Upper lobe of left lung (tissue), 6 donors: ENCODE data around the gene CPLX1. TPM values are rescaled to one million over a fixed set of nuclear protein-coding genes. Genes with fewer than 3 reads are reported as not detected.

Experiments
- ATAC-seq, 2 donors: fragments of 200-7000 bp; cut with Tn5 transposase; one replicate each; pipeline ENCODE4 v1.9.1; 2022; ENCODE audit warnings: mild to moderate bottlenecking in 2 of 2, moderate library complexity in 2 of 2; ENCODE audit not compliant: low FRiP score in 2 of 2
- DNase-seq, 2 donors: peaks; one replicate each; pipeline ENCODE4 v3.0.0-alpha.2; 2019 to 2020
- H3K27ac ChIP-seq, 4 donors: fragments of 200-600 bp; sonication (generic); one replicate each; pipeline ENCODE4 v1.5.1; 2016 to 2019
- H3K27me3 ChIP-seq, 4 donors: fragments of 200-600 bp; sonication (generic); one replicate each; pipeline ENCODE4 v1.5.1; 2017 to 2019
- H3K36me3 ChIP-seq, 4 donors: fragments of 200-600 bp; sonication (generic); one replicate each; pipeline ENCODE4 v1.5.1; 2016 to 2019
- H3K4me1 ChIP-seq, 4 donors: fragments of 200-600 bp; sonication (generic); one replicate each; pipeline ENCODE4 v1.5.1; 2018 to 2019
- H3K4me3 ChIP-seq, 4 donors: fragments of 200-600 bp; sonication (generic); one replicate each; pipeline ENCODE4 v1.5.1; 2017 to 2019; ENCODE audit warnings: mild to moderate bottlenecking in 2 of 4, moderate library complexity in 1 of 4
- H3K9me3 ChIP-seq, 4 donors: fragments of 200-600 bp; sonication (generic); one replicate each; pipeline ENCODE4 v1.5.1; 2018 to 2019
- EP300 ChIP-seq, 4 donors: sonication (generic); formaldehyde crosslinking; IDR thresholded peaks; one replicate each; pipeline ENCODE4 v1.5.1; 2017; ENCODE audit warnings: antibody characterized with exemption in 4 of 4, control low read depth in 2 of 4
- POLR2A ChIP-seq, 4 donors: fragments of 450-650 bp; IDR thresholded peaks; one replicate each; pipeline ENCODE4 v1.5.1; 2016 to 2017; ENCODE audit warnings: antibody characterized with exemption in 4 of 4, mild to moderate bottlenecking in 2 of 4
- POLR2AphosphoS5 ChIP-seq, 2 donors: sonication (generic); formaldehyde crosslinking; IDR thresholded peaks; one replicate each; pipeline ENCODE4 v1.5.1; 2017; ENCODE audit warnings: antibody characterized with exemption in 2 of 2
- WGBS, 2 donors: methylation state at CpG; one replicate each; pipeline ENCODE4 v1.1.5; 2017 to 2018; 5-methylcytosine and 5-hydroxymethylcytosine counted together
- total RNA-seq, 6 donors: library from RNA; depleted of rRNA in 4 of 6; stranded (reverse); fragments of >200 nt in 4 of 6; gene quantifications; one replicate each; pipeline versions ENCODE4 v1.1.0 to v1.2.1, GENCODE V29; 2016 to 2021
- TF ChIP-seq, protein P1 (sequence below), 6 experiments: fragments of 450-650 bp in 4 of 6; fragments of 200-600 bp in 2 of 6; sonication (generic) in 2 of 6; IDR thresholded peaks; one replicate each; pipeline ENCODE4 v1.5.1; 2016 to 2019; ENCODE audit warnings: antibody characterized with exemption in 6 of 6
- donor health status: DM: no; HTN: no; CAD: no; lungs with moderate emphysema.
- donor health status: DM: no; HTN: yes; CAD: no; lungs with severe emphysema.

Gene CPLX1
- total RNA-seq, 6 donors from 2014 or later = 0.61 to 4.2 (median 1.8) TPM

DNA sequence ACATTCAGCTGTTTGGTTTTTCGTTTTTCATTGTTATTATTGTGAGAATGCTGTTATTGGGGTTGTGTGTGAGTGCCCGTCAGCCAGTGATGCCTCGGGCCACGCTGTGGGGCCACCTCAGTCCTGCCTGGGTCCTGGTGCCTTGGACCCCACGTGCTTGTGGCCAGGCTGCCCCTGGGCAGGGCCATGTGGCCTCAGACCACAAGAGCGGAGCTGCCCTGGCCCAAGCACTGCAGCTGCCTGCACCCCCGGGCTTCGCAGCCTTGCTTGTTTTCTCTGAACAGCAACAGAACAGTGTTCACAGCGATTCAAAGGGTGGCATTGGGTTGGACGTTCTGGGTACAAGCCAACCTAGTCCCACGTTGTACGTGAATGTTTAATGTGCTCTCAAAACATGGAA, 56.9 kb downstream of the CPLX1 start:
- no peak overlapping the region for H3K27ac ChIP-seq
- DNase-seq (peak in 1 of 2 donors; percentile 70), ATAC-seq (no peak)
- peaks cover 11 to 94% (median 55%) of the 10 kb centered on the region in 4 donors for H3K36me3 ChIP-seq
- no peaks in the 10 kb centered on the region for H3K27me3 ChIP-seq
- 85 to 87% methylated on average over 12 of the region's 12 CpGs for WGBS, 2 donors
- H3K4me1 ChIP-seq = peaks cover 7 to 26% (median 13%) of the 10 kb centered on the region in 4 donors
- no peak overlapping the region for H3K4me3 ChIP-seq
- TF ChIP-seq, protein P1, sequence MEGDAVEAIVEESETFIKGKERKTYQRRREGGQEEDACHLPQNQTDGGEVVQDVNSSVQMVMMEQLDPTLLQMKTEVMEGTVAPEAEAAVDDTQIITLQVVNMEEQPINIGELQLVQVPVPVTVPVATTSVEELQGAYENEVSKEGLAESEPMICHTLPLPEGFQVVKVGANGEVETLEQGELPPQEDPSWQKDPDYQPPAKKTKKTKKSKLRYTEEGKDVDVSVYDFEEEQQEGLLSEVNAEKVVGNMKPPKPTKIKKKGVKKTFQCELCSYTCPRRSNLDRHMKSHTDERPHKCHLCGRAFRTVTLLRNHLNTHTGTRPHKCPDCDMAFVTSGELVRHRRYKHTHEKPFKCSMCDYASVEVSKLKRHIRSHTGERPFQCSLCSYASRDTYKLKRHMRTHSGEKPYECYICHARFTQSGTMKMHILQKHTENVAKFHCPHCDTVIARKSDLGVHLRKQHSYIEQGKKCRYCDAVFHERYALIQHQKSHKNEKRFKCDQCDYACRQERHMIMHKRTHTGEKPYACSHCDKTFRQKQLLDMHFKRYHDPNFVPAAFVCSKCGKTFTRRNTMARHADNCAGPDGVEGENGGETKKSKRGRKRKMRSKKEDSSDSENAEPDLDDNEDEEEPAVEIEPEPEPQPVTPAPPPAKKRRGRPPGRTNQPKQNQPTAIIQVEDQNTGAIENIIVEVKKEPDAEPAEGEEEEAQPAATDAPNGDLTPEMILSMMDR (IDR thresholded peaks at IDR 0.05) = no peak
- TF ChIP-seq POLR2A (IDR thresholded peaks at IDR 0.05) (no peak), EP300 (IDR thresholded peaks at IDR 0.05) (no peak), POLR2AphosphoS5 (IDR thresholded peaks at IDR 0.05) (no peak)
- H3K9me3 ChIP-seq = no peaks in the 10 kb centered on the region

DNA sequence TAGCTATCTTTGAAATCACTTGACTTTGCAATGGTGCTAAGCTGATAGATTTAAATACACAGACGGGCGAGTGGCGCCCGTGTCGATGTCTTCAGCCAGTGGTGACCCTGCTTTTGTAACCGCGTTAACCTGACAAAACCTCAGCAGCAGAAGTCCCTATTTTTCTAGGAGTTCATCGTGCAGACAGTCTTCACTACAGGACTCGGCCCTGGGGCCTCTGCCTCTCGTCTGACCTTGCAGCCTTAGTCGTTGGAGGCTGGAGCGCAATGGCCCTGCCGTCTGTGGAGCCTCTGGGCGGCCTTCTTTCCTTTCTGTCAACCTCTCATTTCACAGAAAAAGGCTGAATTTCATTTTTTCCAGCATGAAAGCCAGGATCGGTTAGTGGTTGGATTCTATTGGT, 57.9 kb downstream of the CPLX1 start:
- Histone ChIP-seq H3K27ac (no peak overlapping the region), H3K36me3 (peaks cover 11 to 94% (median 56%) of the 10 kb centered on the region in 4 donors), H3K27me3 (no peaks in the 10 kb centered on the region), H3K4me1 (peaks cover 0 to 16% (median 6%) of the 10 kb centered on the region in 4 donors), H3K9me3 (no peaks in the 10 kb centered on the region), H3K4me3 (no peak overlapping the region)
- DNase-seq (peak in 1 of 2 donors; percentile 3), ATAC-seq (no peak)
- 94 to 97% methylated on average over 15 of the region's 15 CpGs for WGBS, 2 donors
- no peak for TF ChIP-seq POLR2A (IDR thresholded peaks at IDR 0.05)
- TF ChIP-seq, protein P1 (IDR thresholded peaks at IDR 0.05) = no peak
- no peak for TF ChIP-seq POLR2AphosphoS5 (IDR thresholded peaks at IDR 0.05)
- no peak for TF ChIP-seq EP300 (IDR thresholded peaks at IDR 0.05)

DNA sequence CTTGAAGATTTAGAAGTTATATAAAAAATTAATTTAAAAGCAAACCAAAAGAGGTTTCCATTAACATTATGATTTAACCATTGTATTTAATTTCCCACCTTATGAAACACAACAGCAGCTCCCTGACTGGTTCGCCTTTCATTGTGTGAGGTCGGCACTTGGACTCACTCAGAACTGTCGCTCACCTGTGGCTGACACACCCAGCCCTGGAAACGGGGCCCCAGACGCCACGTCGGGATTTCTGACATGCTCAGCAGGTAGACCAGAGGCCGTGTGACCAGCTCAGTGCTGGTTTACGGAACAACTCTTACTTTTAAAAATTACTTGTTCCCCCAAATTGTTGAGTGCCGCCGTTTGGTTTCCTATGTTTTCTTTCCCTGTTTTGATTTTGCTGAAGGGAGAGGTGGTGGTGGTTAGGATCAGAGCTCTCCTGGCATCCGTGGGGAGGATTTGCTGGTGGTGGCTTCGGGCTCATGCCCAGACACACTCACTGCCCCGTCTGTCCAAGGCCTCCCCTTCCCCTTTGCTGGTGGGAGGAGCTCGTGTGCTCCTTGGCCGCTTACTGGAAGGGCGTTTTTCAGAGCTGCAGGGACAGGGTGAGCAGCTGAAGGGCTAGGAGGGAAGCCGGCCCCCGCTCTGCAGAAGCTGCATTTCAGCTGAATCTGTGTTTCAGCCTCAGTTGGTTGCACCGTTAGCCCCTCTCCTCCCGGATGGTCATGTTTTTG, 59.2 kb downstream of the CPLX1 start:
- Histone ChIP-seq H3K27ac (no peak overlapping the region), H3K36me3 (peaks cover 11 to 100% (median 61%) of the 10 kb centered on the region in 4 donors), H3K9me3 (no peaks in the 10 kb centered on the region), H3K4me3 (no peak overlapping the region), H3K27me3 (no peaks in the 10 kb centered on the region), H3K4me1 (peaks cover 0 to 10% (median 3%) of the 10 kb centered on the region in 4 donors)
- 80 to 81% methylated on average over 21 of the region's 21 CpGs for WGBS, 2 donors
- DNase-seq = no peak
- ATAC-seq = no peak
- TF ChIP-seq POLR2A (IDR thresholded peaks at IDR 0.05) (no peak), EP300 (IDR thresholded peaks at IDR 0.05) (no peak), POLR2AphosphoS5 (IDR thresholded peaks at IDR 0.05) (no peak)
- TF ChIP-seq, protein P1 (IDR thresholded peaks at IDR 0.05) = no peak

DNA sequence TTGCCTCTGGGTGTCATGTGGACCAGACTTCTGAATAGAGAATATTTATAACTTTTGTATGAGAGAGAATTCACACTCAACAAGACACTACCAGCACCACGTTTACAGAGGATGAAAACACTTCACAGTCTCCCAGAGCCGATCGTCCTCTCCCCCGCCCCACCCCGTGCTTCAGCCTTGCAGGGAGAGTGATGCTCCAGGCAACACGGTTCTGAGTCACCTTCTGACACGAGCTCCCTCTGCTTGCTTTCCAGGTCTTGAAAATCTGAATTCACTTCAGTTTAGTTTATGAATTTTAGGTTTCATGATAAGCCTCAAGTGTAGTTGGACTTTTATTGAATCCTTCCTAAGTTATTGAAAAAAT, 59.8 kb downstream of the CPLX1 start:
- peak overlapping the region in 1 of 4 donors; percentile 41 for H3K27ac ChIP-seq
- ATAC-seq (no peak), DNase-seq (no peak)
- peaks cover 0 to 10% (median 3%) of the 10 kb centered on the region in 4 donors for H3K4me1 ChIP-seq
- TF ChIP-seq, protein P1 (IDR thresholded peaks at IDR 0.05) = no peak
- TF ChIP-seq POLR2A (IDR thresholded peaks at IDR 0.05) (no peak), EP300 (IDR thresholded peaks at IDR 0.05) (no peak), POLR2AphosphoS5 (IDR thresholded peaks at IDR 0.05) (no peak)
- WGBS, 2 donors = 76 to 78% methylated on average over 7 of the region's 7 CpGs
- H3K9me3 ChIP-seq = no peaks in the 10 kb centered on the region
- H3K4me3 ChIP-seq = no peak overlapping the region
- no peaks in the 10 kb centered on the region for H3K27me3 ChIP-seq
- H3K36me3 ChIP-seq = peaks cover 11 to 100% (median 67%) of the 10 kb centered on the region in 4 donors
